Neuronal stem cell (in vitro differentiated cells): ENCODE results near the gene ANTXR2.

Experiments used
- DNase-seq: peaks from one replicate; pipeline ENCODE4 v3.0.0-alpha.2; 2013; ENCODE audit warnings: low spot score
- H2AFZ ChIP-seq: one replicate; pipeline ENCODE4 v1.6.1; 2013; ENCODE audit warnings: mild to moderate bottlenecking, low read length, inconsistent platforms
- H2AK5ac ChIP-seq: 2 replicates; pipeline ENCODE4 v1.6.1; 2013; ENCODE audit warnings: low read depth, mild to moderate bottlenecking, inconsistent platforms, low read length, moderate library complexity, mixed read lengths
- H2BK120ac ChIP-seq: 2 replicates; pipeline ENCODE4 v1.6.1; 2013; ENCODE audit warnings: low read depth, mild to moderate bottlenecking, inconsistent platforms, low read length, moderate library complexity, mixed read lengths
- H2BK12ac ChIP-seq: one replicate; pipeline ENCODE4 v1.6.1; 2013; ENCODE audit warnings: low read length, inconsistent platforms
- H2BK15ac ChIP-seq: 2 replicates; pipeline ENCODE4 v1.6.1; 2013; ENCODE audit warnings: mild to moderate bottlenecking, low read length, inconsistent platforms, mixed read lengths
- H2BK5ac ChIP-seq: one replicate; pipeline ENCODE4 v1.6.1; 2013; ENCODE audit warnings: inconsistent platforms, mild to moderate bottlenecking, low read length, moderate library complexity
- H3K14ac ChIP-seq: one replicate; pipeline ENCODE4 v1.6.1; 2013; ENCODE audit warnings: low read length, inconsistent platforms
- H3K18ac ChIP-seq: 2 replicates; pipeline ENCODE4 v1.6.1; 2013; ENCODE audit warnings: low read length, inconsistent platforms
- H3K23ac ChIP-seq: 2 replicates; pipeline ENCODE4 v1.6.1; 2013; ENCODE audit warnings: low read depth, mild to moderate bottlenecking, mixed read lengths, low read length, inconsistent platforms; ENCODE audit not compliant: poor library complexity
- H3K27ac ChIP-seq: replicated peaks from 3 replicates; pipeline ENCODE4 v1.5.1; 2013; ENCODE audit warnings: low read length, inconsistent platforms
- H3K27me3 ChIP-seq, 3 experiments: 2 replicates each; pipeline ENCODE4 v1.6.1; 2013; ENCODE audit warnings: low read length in 3 of 3, mild to moderate bottlenecking in 2 of 3, inconsistent platforms in 1 of 3, low read depth in 1 of 3, mixed read lengths in 1 of 3, moderate library complexity in 1 of 3; ENCODE audit not compliant: control insufficient read depth in 3 of 3, insufficient read depth in 3 of 3
- H3K36me3 ChIP-seq, 2 donors: replicated peaks in 1 of 2; 2 replicates each; pipeline ENCODE4 v1.6.1; 2013; ENCODE audit warnings: low read length in 2 of 2; ENCODE audit not compliant: control insufficient read depth in 2 of 2, insufficient read depth in 2 of 2
- H3K4ac ChIP-seq: 2 replicates; pipeline ENCODE4 v1.6.1; 2013; ENCODE audit warnings: inconsistent platforms, mild to moderate bottlenecking, low read length, moderate library complexity
- H3K4me1 ChIP-seq, 2 donors: 1 replicate in 1 of 2; 2 replicates in 1 of 2; pipeline ENCODE4 v1.6.1; 2013; ENCODE audit warnings: low read length in 2 of 2, low read depth in 1 of 2; ENCODE audit not compliant: control insufficient read depth in 2 of 2, insufficient read depth in 1 of 2
- H3K4me2 ChIP-seq: one replicate; pipeline ENCODE4 v1.6.1; 2013; ENCODE audit warnings: mild to moderate bottlenecking, low read length, inconsistent platforms; ENCODE audit not compliant: insufficient read depth, poor library complexity, severe bottlenecking
- H3K4me3 ChIP-seq, 2 donors: 2 replicates each; pipeline ENCODE4 v1.5.1; 2013; ENCODE audit warnings: low read length in 2 of 2, mild to moderate bottlenecking in 2 of 2, inconsistent platforms in 1 of 2, moderate library complexity in 1 of 2
- H3K79me1 ChIP-seq: one replicate; pipeline ENCODE4 v1.6.1; 2013; ENCODE audit warnings: low read depth, mild to moderate bottlenecking, inconsistent platforms, low read length, moderate library complexity
- H3K9ac ChIP-seq: one replicate; pipeline ENCODE4 v1.6.1; 2013; ENCODE audit warnings: mild to moderate bottlenecking, low read depth, low read length, inconsistent platforms; ENCODE audit not compliant: poor library complexity
- H3K9me3 ChIP-seq, 2 donors: replicated peaks in 1 of 2; 2 replicates each; pipeline versions ENCODE3 to v1.6.1; 2013; ENCODE audit warnings: low read length in 2 of 2, mild to moderate bottlenecking in 2 of 2, inconsistent platforms in 1 of 2, low read depth in 1 of 2, mixed read lengths in 1 of 2, moderate library complexity in 1 of 2; ENCODE audit not compliant: control insufficient read depth in 2 of 2, insufficient read depth in 1 of 2
- H4K8ac ChIP-seq: one replicate; pipeline ENCODE4 v1.6.1; 2013; ENCODE audit warnings: low read depth, mild to moderate bottlenecking, inconsistent platforms, low read length, moderate library complexity
- H4K91ac ChIP-seq: one replicate; pipeline ENCODE4 v1.6.1; 2013; ENCODE audit warnings: low read length, low read depth, mild to moderate bottlenecking, inconsistent platforms; ENCODE audit not compliant: poor library complexity
- WGBS, 2 donors: extraction: QIAGEN DNeasy Blood & Tissue Kit; methylation state at CpG; one replicate each; pipeline ENCODE4 v1.1.7; 2013; ENCODE audit warnings: missing lambda C conversion rate in 2 of 2, mixed read lengths in 1 of 2; ENCODE audit not compliant: insufficient read length in 2 of 2, insufficient replicate concordance in 1 of 2; ENCODE audit errors: extremely low coverage in 2 of 2; 5-methylcytosine and 5-hydroxymethylcytosine counted together

ANTXR2 gene

GRCh38 chr4:80065601-80066000 lies 7.4 kb downstream of the ANTXR2 start:
- Histone ChIP-seq H3K4ac (no peak overlapping the region), H2BK12ac (no peak overlapping the region), H3K27me3 (no peaks in the 10 kb centered on the region), H2AK5ac (no peak overlapping the region), H2BK5ac (no peak overlapping the region), H3K4me1 (no peaks in the 10 kb centered on the region), H4K91ac (no peak overlapping the region), H3K4me2 (no peak overlapping the region), H3K79me1 (no peaks in the 10 kb centered on the region), H3K4me3 (no peak overlapping the region), H2BK15ac (no peak overlapping the region), H3K23ac (no peak overlapping the region), H2AFZ (no peak overlapping the region), H3K18ac (no peak overlapping the region), H2BK120ac (no peak overlapping the region), H4K8ac (no peak overlapping the region), H3K9me3 (no peaks in the 10 kb centered on the region), H3K36me3 (peaks cover 2 to 91% of the 10 kb centered on the region in 2 donors), H3K27ac (no peak overlapping the region), H3K14ac (no peak overlapping the region), H3K9ac (no peak overlapping the region)
- DNase-seq, result no peak
- WGBS, 2 donors, result no CpG with 5 or more reads among the region's 2 CpGs

GRCh38 chr4:80062527-80062926 lies 10.5 kb downstream of the ANTXR2 start:
- no peak overlapping the region for H3K9ac ChIP-seq
- H3K27ac ChIP-seq, result no peak overlapping the region
- no peak overlapping the region for H2BK5ac ChIP-seq
- H3K4me2 ChIP-seq, result no peak overlapping the region
- DNase-seq, result no peak
- H3K9me3 ChIP-seq, result no peaks in the 10 kb centered on the region
- H2BK120ac ChIP-seq, result no peak overlapping the region
- no peak overlapping the region for H2BK12ac ChIP-seq
- no peak overlapping the region for H2BK15ac ChIP-seq
- H4K91ac ChIP-seq, result no peak overlapping the region
- no peak overlapping the region for H3K14ac ChIP-seq
- no peak overlapping the region for H3K23ac ChIP-seq
- no peaks in the 10 kb centered on the region for H3K27me3 ChIP-seq
- no peak overlapping the region for H3K4me3 ChIP-seq
- no peak overlapping the region for H4K8ac ChIP-seq
- H3K79me1 ChIP-seq, result no peaks in the 10 kb centered on the region
- H3K18ac ChIP-seq, result no peak overlapping the region
- WGBS, 2 donors, result no CpG with 5 or more reads among the region's 3 CpGs
- no peak overlapping the region for H3K4ac ChIP-seq
- peaks cover 2 to 68% of the 10 kb centered on the region in 2 donors for H3K36me3 ChIP-seq
- H3K4me1 ChIP-seq, result no peaks in the 10 kb centered on the region
- H2AK5ac ChIP-seq, result no peak overlapping the region
- H2AFZ ChIP-seq, result no peak overlapping the region

- Histone ChIP-seq H3K14ac (no peak overlapping the region), H2BK5ac (no peak overlapping the region), H2AK5ac (no peak overlapping the region), H3K79me1 (no peaks in the 10 kb centered on the region), H3K4me2 (no peak overlapping the region), H3K18ac (no peak overlapping the region), H3K4ac (no peak overlapping the region), H3K9ac (no peak overlapping the region), H3K4me3 (no peak overlapping the region), H4K8ac (no peak overlapping the region), H2BK15ac (no peak overlapping the region), H3K9me3 (no peaks in the 10 kb centered on the region), H4K91ac (no peak overlapping the region), H3K27ac (no peak overlapping the region), H2AFZ (no peak overlapping the region), H3K23ac (no peak overlapping the region), H3K4me1 (no peaks in the 10 kb centered on the region), H2BK120ac (no peak overlapping the region), H3K27me3 (no peaks in the 10 kb centered on the region), H3K36me3 (peaks cover 2 to 61% of the 10 kb centered on the region in 2 donors), H2BK12ac (no peak overlapping the region)
- WGBS, 2 donors, result no CpG with 5 or more reads among the region's 4 CpGs
- DNase-seq, result no peak
Observed at GRCh38 chr4:80060804-80061203, 12.2 kb downstream of the ANTXR2 start.

GRCh38 chr4:80058740-80059139 lies 14.3 kb downstream of the ANTXR2 start:
- H2BK120ac ChIP-seq, result no peak overlapping the region
- no peak overlapping the region for H2BK12ac ChIP-seq
- H3K4me2 ChIP-seq, result no peak overlapping the region
- DNase-seq, result no peak
- no peak overlapping the region for H3K4me3 ChIP-seq
- H2AFZ ChIP-seq, result no peak overlapping the region
- no peak overlapping the region for H3K23ac ChIP-seq
- H3K27me3 ChIP-seq, result no peaks in the 10 kb centered on the region
- H3K9me3 ChIP-seq, result no peaks in the 10 kb centered on the region
- no peak overlapping the region for H2AK5ac ChIP-seq
- no peak overlapping the region for H4K91ac ChIP-seq
- no peak overlapping the region for H3K4ac ChIP-seq
- no peak overlapping the region for H3K14ac ChIP-seq
- H3K4me1 ChIP-seq, result no peaks in the 10 kb centered on the region
- H3K18ac ChIP-seq, result no peak overlapping the region
- no peak overlapping the region for H2BK15ac ChIP-seq
- no peak overlapping the region for H3K27ac ChIP-seq
- no peak overlapping the region for H4K8ac ChIP-seq
- H3K79me1 ChIP-seq, result no peaks in the 10 kb centered on the region
- H3K9ac ChIP-seq, result no peak overlapping the region
- WGBS, 2 donors, result no CpG with 5 or more reads among the region's 2 CpGs
- H2BK5ac ChIP-seq, result no peak overlapping the region
- H3K36me3 ChIP-seq, result peaks cover 2 to 61% of the 10 kb centered on the region in 2 donors
